C4-2B (cell line): ENCODE results near the gene AK8.

Experiments used
- H3K27ac ChIP-seq: fragments of 450-650 bp; 2 replicates; pipeline ENCODE4 v1.5.1; 2017
- ZFX ChIP-seq: fragments of 450-650 bp; IDR thresholded peaks from 2 replicates; pipeline ENCODE4 v1.6.1; 2017
- TF ChIP-seq, protein P1 (sequence below): fragments of 450-650 bp; conservative IDR thresholded peaks from 2 replicates; pipeline ENCODE4 v1.5.1; 2017; ENCODE audit warnings: mild to moderate bottlenecking

AK8 gene

DNA sequence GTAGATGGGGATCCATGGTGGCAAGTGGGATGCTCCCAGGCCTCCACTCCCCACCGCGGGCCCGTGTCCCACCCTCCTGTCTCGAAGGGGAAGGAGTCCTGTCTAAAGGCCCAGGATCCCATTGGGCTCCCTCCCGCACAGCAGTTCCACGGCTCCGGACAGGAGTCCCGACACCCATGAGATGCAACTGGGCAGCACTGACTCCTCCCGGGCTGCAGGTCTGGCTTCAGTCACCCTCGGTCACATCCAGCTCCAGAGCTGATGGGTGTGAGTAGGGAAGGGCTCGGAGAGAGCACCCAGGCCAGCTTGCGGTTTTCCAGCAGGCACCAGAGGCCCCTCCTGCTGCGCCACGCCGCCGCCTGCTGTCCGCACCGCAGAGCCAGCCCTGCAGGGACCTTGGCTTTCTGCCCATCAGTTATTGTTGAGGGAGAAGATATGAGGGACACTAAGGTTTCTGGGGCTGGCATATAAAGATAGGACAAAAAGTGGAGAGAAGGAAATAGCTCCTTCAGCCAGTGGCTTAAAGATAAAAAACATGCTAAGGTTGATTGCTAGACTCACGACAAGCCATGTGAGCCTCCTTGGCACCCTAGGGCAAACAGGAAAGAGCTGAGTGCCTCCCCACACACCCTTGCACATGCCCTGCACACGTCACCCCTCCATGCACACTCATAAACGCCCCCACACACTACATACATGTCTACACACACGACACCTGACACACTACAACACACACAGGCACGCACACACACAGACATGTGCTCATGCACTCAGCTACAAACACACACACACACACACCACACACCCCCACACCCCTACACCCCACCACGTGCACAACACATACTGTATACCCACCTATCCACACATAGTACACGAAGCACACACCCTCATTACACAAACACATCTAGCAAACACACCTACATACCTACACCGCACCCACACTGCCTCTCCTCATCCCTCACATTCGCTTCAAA lies 79.0 kb downstream of the AK8 start:
- no peak overlapping the region; the same call in 1 of the 2 replicates for H3K27ac ChIP-seq
- TF ChIP-seq, protein P1, sequence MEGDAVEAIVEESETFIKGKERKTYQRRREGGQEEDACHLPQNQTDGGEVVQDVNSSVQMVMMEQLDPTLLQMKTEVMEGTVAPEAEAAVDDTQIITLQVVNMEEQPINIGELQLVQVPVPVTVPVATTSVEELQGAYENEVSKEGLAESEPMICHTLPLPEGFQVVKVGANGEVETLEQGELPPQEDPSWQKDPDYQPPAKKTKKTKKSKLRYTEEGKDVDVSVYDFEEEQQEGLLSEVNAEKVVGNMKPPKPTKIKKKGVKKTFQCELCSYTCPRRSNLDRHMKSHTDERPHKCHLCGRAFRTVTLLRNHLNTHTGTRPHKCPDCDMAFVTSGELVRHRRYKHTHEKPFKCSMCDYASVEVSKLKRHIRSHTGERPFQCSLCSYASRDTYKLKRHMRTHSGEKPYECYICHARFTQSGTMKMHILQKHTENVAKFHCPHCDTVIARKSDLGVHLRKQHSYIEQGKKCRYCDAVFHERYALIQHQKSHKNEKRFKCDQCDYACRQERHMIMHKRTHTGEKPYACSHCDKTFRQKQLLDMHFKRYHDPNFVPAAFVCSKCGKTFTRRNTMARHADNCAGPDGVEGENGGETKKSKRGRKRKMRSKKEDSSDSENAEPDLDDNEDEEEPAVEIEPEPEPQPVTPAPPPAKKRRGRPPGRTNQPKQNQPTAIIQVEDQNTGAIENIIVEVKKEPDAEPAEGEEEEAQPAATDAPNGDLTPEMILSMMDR = peak; percentile 17; the same call in 1 of the 2 replicates
- TF ChIP-seq ZFX = no peak

- H3K27ac ChIP-seq = no peak overlapping the region
- no peak for TF ChIP-seq ZFX
- TF ChIP-seq, protein P1 = no peak
Observed at GRCh38 chr9:132797861-132798659, 80.0 kb downstream of the AK8 start.

DNA sequence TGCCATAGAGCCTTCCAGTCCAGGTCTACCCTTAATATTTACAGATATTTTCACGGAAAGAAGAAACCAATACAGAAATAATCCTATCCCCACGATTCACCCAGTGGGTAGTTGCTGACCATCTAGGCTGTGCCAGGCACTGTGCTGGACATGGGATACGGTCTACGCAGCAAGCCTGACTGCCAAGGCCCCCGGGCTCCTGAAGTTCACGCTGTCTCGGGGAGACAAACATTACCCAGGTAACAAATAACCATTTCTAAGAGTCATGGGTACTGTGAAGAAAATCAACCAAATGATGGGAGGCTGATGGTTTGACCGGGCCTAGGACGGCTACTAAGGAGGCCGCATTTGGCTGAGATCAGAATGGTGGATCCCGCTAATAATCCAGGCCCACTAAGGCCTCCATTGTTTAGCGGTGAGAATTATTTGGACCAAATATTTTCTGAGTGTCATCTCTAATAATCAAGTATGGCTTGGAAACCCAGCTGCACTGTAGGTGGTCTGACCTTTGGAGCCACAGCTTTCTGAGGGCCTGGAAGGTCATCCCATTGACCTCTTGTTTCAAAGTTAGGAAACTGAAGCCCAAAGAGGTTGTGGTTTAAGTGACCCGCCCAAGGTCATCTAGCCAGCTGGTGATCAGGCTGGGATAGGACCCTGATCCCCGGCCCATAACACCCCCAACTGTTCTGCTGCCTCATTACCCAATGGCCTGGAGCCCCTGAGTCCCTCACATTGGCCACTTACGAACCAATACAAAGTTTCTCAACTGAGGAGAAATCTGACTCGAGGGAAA lies 82.4 kb downstream of the AK8 start:
- no peak overlapping the region for H3K27ac ChIP-seq
- TF ChIP-seq, protein P1 = no peak
- TF ChIP-seq ZFX = no peak

- no peak for TF ChIP-seq ZFX
- TF ChIP-seq, protein P1 = no peak
- H3K27ac ChIP-seq = no peak overlapping the region
Observed at GRCh38 chr9:132794730-132795380, 83.2 kb downstream of the AK8 start.

DNA sequence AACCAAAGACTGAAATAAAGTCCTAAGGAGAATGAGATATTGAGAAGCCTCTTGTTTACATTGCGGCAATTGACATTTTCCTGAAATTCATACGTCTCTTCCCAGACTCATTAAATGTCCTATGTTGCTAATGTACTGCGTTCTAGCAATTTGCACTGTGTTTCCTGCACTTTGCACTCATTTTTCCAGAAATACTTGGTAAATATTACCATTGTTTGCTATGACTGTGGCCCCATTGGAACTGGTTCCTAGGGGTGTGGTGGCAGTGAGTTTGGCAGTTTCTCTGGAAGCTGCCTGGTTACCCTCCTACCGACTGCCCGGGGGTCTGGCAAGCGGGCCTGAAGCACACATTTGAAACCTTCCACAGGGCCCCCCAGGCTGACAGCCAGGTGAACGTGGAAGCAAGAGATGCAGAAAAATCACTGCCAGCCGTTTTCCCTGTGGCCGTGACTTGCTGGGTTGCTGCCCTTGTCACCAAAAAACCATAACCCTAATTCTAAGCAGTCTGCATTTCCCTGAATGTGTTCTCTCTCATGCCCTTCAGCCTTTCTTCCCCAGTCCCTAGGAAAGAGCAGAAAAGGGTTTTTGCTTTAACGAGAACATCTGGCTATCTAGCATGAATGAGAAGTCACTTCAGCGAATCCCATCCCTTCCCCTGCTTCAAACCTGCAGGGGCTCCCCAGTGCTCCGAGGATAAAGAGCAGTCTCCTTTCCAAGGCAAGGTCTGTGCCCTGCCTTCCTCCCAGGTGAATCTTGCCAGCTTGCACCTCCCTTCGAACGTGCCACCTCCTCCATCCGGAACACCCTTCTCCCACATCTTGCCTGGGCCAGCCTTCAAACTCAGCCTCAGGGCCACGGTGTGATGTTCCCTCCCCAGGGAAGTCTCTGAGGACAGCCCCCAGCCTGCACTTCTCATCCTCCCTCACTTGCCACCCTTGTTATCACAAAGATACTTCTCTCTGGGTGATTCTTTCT lies 84.2 kb downstream of the AK8 start:
- TF ChIP-seq, protein P1 = no peak
- TF ChIP-seq ZFX = no peak
- H3K27ac ChIP-seq = no peak overlapping the region

GRCh38 chr9:132792547-132792946 lies 85.5 kb downstream of the AK8 start:
- H3K27ac ChIP-seq = no peak overlapping the region
- TF ChIP-seq ZFX = no peak
- TF ChIP-seq, protein P1 = no peak
